Activated T-cell treated with anti-CD3 and anti-CD28 coated beads for 4 hours (primary cell): ENCODE results near the gene POT1.

Experiments used
- DNase-seq: peaks from one replicate; pipeline ENCODE4 v3.0.0-alpha.2; 2020

POT1 gene

DNA sequence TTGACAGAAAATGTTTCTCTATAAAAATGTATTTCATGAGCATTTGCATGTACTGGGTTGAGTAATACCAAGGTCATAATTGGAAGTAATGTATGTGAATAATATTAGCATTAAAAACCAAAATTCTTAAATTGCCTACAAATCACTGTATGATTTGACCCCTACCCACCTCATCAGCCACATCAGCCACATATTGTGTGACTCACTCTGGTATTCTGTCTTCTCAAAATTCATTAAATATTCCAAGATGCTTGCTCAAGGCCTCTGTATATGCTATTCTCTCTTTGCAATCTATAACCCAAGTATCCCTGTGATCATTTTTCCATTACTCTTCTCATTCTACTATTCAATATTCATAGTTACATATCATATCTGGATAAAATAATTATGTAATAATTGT is 21.4 kb downstream of the POT1 start:
- DNase-seq, result no peak

- DNase-seq, result no peak
Observed at GRCh38 chr7:124907490-124907889, 22.1 kb downstream of the POT1 start.

DNA sequence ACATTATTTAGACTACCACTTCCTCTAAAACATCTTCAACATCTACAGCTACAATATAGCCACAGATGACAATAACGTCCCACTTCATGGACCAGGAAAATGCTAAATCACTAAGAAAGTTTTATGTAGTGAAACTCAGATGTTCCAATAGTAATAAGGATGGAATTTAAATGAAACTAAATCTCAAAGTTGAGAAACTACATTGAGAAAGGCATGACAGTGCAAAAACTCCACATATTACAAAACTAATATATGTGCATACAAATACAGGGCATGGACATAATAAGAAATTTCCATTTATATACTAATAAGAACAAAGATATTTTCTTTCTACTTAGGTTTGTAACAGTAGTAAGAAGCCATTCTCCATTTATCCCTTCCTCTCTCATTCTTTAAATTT is 31.1 kb downstream of the POT1 start:
- no peak for DNase-seq

DNA sequence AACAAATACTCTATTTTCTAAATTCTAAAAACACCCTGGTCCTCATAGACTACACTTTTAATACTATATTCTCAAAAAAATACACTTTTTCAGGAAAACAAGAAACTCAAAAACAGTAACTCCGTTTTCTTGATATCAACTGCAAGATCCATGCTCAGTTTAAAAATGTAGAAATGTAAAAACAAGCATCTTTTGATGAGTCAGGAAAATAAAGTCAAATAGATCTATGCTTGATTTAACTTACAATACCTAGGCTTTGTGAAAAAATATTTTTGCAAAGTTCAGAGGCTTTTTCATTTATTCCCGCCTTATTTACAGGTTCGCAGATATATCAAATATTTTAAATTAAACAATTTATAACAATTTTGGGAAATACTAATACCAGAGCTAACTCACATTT is 33.6 kb downstream of the POT1 start:
- no peak for DNase-seq

DNA sequence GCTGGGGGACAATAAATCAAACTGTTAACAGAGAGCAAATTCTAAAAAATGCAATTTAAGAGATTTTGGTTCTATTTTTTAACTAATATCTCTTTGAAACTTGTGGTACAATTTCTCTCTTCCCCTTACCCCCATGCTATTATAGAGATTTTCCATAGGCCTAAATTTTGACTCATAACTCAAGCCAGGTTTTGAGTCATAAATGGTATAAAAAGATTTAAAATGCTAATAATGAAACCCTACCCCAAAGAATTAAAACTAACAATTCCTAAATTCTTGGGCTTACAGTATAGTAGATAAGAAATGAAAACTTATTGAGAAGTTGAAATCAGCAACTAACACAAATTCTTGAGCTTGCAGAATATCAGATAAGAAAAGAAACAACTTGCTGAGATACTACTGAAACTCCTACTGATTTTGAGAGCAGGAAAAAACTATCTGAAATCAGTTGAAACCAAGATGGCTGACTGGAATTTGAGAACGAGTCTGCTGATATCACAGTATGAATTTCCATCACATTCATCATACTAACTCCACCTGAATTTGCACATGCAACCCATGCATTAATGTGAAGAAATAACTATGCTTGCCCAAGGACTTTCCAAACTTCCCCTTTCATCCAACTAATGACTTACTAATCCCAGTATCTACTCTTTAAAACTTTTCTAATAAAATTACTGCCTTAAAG is 36.3 kb downstream of the POT1 start:
- DNase-seq, result no peak

DNA sequence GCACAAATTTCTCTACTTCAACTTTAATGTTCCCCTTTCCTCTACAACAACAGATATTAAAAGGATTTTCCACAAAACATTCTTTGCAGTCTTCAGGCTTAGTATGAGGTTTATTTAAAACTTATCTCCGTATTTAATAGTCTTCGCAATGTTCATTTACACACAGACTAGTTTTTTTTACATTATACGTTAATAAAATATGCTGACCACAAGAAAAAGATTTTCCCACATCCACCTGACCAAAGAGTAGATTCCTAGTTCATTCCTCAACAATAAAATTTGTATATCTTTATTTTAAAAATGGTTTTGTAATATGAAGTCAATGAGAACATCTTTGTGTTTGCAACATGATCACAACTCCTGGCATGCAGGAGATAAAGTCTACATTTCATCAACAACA is 42.4 kb downstream of the POT1 start:
- no peak for DNase-seq

DNA sequence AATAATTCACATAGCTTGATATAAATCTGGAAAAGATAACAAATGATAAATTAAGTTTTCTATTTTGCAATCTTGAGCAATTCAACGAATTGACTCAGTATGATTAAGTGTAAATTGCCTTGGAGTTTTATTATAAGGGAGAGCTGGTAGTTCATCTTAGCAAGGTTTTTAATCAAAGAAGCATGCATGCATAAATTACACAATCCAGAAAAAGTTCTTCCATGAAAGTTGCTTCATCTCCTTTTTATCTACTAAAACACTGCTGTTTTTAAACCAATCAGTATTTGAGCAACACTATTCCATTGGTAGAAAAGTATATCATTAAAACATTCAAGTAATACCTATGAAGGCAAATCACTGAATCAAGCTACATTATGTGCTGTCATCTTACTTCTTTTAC is 47.6 kb downstream of the POT1 start:
- DNase-seq, result no peak

- no peak for DNase-seq
Observed at GRCh38 chr7:124879771-124880170, 49.9 kb downstream of the POT1 start.

- no peak for DNase-seq
Observed at GRCh38 chr7:124879103-124879502, 50.5 kb downstream of the POT1 start.

DNA sequence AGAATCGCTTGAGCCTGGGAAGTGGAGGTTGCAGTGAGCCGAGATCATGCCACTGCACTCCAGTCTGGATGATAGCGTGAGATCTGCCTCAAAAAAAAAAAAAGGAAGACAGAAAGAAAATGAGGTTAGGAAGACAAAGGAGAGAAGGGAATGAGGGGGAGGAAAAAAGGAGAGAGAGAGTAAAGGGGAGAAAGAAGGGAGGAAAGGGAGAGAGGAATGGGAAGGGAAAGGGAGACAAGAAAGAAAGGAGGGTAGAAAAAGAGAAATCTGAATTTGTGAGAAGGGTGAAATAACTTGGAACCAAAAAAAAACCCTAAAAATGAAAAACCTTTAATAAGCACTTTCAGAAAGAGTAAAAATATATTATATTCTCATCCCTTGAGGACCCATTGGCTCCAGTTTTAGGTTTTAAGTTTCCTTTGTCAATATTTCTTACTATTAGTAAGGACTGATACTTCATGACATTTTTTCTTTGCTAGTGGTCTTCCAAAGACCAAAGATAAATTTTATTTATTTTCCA is 54.9 kb downstream of the POT1 start:
- no peak for DNase-seq

DNA sequence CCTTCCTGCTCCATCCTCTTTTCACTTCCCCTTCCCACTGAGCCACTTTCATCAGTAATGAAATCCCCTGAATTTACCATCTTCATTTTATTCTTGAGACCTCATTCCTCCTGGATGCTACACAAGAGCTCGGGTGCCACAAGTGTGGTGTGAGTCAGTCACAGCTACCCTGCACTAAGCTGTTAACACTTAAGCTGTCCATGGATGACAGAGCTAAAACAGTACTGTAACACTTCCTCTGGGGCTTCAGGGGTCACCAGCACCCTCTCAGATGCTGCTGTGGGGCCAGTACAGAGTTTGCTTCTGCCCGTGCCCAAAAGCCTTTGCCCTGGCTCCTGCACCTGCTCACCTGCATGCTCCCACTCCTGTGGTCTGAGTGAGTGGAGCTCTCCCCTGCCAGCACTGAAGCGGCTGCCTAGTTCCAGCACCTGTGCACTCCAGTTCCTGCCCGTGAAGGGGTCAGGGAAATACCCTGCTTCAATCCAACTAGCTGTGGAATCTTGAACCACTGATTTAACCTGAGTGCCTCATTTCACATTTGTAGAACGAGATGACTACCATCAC is 71.9 kb downstream of the POT1 start:
- no peak for DNase-seq

DNA sequence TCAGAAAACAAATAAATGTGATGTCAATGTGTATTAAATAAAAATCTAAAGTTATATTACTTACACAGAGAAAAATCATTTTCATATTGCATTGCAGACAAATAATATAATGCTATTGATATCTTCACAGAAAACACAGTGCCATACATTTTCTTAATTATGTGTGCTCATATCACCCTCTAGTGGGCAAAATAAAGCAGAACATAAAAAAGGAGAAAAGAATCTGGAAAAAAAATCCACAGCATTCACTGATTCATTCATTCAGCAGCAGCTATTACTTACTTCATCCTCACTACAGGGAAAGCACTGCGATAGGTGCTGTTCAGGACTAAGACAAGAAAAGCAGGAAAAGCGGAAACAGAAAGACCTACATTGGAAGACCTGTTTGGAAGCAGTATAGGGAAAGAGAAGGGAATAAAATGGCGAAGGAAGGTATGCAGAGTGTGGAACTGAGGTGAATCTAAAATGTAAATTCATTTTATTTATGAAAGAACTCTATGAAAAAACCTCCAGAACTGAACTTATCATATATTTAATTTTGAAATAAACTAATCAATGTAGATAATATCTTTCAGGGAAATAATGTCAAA is 73.2 kb downstream of the POT1 start:
- no peak for DNase-seq

- DNase-seq, result no peak
Observed at GRCh38 chr7:124843336-124843735, 86.3 kb downstream of the POT1 start.

- DNase-seq, result no peak
Observed at GRCh38 chr7:124840435-124840834, 89.2 kb downstream of the POT1 start.

GRCh38 chr7:124839687-124840086 is 89.9 kb downstream of the POT1 start:
- no peak for DNase-seq

DNA sequence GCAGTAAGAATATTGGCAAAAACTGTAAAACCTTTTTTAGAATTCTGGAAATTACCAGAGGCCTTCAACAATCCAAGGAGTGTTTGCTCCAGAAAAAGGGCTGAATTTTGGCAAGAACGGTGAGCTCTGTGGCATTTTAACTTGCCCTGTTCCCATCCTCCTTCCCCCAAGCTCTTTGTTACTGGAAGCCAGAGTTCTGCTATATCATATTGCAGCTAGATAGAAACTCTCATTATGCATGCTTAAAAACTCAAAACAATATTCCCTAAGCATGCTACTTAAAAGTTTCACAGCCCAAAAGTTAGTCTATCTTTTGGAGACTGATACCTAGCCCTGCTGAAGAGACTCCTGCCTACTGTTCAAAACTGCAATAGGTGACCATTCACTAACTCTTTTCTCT is 93.5 kb downstream of the POT1 start:
- no peak for DNase-seq

GRCh38 chr7:124818807-124819206 is 110.8 kb downstream of the POT1 start:
- DNase-seq, result no peak

GRCh38 chr7:124813994-124814798 is 115.4 kb downstream of the POT1 start:
- no peak for DNase-seq

DNA sequence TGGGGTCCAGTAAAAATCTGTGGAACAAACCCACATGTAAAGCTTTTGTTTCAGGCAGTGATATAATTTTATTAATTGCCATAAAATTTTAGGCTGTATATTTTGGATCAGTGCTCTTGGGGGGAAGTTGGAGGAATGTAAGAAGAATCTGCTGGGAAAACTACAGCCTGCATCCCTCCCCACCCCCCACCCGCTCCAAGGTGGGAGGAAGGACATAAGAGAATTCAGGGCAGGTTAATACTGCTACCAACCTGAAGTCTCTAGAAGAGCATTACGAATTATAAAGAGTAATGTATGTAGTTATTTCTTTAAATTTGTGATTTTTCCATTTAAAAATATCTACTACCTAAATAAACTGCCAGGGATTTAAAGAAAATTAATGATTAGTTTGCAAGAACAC is 116.9 kb downstream of the POT1 start:
- DNase-seq, result no peak

DNA sequence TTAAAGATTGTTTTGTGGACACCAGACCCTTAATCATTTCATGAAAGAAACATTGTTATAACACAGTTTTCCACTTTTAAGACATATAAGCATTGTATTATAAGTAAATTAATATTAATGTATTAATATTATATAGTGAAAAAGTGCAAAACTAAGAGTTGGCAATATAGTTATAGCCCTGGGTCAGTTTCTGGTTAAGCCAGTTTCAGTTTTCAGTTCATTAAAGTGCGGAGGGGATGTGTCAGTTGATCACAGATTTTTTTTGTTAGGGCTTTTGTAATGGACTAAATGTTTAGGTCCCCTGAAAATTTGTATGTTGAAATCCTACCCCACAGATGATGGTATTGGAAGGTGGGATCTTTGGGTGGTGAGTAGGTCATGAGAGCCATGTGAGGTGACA is 118.3 kb downstream of the POT1 start:
- DNase-seq, result no peak

DNA sequence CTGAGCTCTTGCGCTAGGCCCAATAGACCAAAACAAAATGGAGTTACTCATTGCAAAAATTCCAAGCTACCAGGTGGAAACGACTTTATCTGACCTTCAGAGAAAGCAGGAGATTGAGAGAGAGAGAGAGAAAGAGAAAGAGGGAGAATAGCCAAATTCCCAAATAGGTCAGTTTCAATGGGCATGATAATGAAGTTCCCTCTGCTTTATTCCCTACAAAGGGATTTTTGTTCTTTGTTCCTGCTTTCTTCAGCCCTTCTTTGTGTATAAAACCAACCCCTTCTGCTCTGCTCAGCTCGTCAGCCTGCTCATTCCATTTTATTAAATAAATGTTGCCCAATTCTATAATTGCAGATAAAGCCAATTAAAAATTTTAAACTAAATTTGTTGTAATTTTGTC is 119.0 kb downstream of the POT1 start:
- DNase-seq, result no peak

DNA sequence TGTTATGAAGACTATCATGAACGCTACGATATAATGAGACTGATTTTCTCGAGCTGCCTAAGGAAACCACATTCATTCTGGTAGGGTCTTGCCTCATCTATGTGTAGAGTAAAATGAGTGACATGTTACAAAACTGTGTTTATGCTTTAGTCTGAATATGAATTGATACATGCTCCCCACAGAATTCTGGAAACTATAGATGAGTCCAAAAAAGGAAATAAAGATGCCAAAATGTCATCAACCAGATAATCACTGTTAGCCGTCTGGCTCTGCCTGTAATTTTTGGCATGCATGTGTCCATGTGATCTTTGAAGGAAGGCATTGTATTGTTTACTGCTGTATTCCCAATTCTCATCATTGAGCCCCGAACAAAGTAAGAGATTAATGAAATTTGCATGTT is 121.4 kb downstream of the POT1 start:
- DNase-seq, result no peak

- DNase-seq, result no peak
Observed at GRCh38 chr7:124801330-124801895, 128.2 kb downstream of the POT1 start.
